HepG2 (cell line): ENCODE measurements around the gene ABHD12. TPM values are rescaled to one million over a fixed set of nuclear protein-coding genes. Genes with fewer than 3 reads are reported as not detected.
A peak's percentile ranks its signal among the peaks of the same experiment; 100 is the strongest.

ENCODE experiments used
- DBP ChIP-seq: sonication (generic); formaldehyde crosslinking; IDR thresholded peaks from 2 replicates; pipeline ENCODE4 v1.4.0; 2020; ENCODE audit warnings: missing genetic modification reagents; ENCODE audit errors: not compliant biosample characterization
- GMEB1 ChIP-seq: sonication (generic); formaldehyde crosslinking; IDR thresholded peaks from 2 replicates; pipeline ENCODE4 v1.5.1; 2020; ENCODE audit warnings: missing genetic modification reagents, mild to moderate bottlenecking, borderline replicate concordance
- HBP1 ChIP-seq: IDR thresholded peaks from 2 replicates; pipeline ENCODE4 v1.6.1; 2016; ENCODE audit warnings: low read depth, control low read depth
- HOXD1 ChIP-seq: sonication (generic); formaldehyde crosslinking; IDR thresholded peaks from 2 replicates; pipeline ENCODE4 v1.5.0; 2020; ENCODE audit warnings: missing genetic modification reagents
- KDM6A ChIP-seq: IDR thresholded peaks from 2 replicates; pipeline ENCODE4 v1.6.1; 2016; ENCODE audit warnings: low read depth
- MXD3 ChIP-seq: IDR thresholded peaks from 2 replicates; pipeline ENCODE4 v1.6.1; 2016; ENCODE audit warnings: mild to moderate bottlenecking, missing biosample characterization, missing genetic modification reagents
- MYPOP ChIP-seq: sonication (generic); formaldehyde crosslinking; IDR thresholded peaks from 2 replicates; pipeline ENCODE4 v1.8.1; 2023; ENCODE audit warnings: mild to moderate bottlenecking, moderate library complexity, missing genetic modification reagents
- NR0B2 ChIP-seq: sonication (generic); formaldehyde crosslinking; IDR thresholded peaks from 2 replicates; pipeline ENCODE4 v1.4.0; 2020; ENCODE audit warnings: mild to moderate bottlenecking, missing genetic modification reagents
- PAX8 ChIP-seq: sonication (generic); formaldehyde crosslinking; IDR thresholded peaks from 2 replicates; pipeline ENCODE4 v1.8.0; 2022; ENCODE audit warnings: mild to moderate bottlenecking, missing genetic modification reagents, borderline replicate concordance
- POLR2G ChIP-seq: fragments of 200-400 bp; formaldehyde crosslinking; IDR thresholded peaks from 2 replicates; pipeline ENCODE4 v1.6.1; 2018; ENCODE audit warnings: mild to moderate bottlenecking, low read depth, low read length, moderate library complexity
- TAF15 ChIP-seq: fragments of 200-400 bp; formaldehyde crosslinking; IDR thresholded peaks from one replicate; pipeline ENCODE4 v1.6.1; 2018; ENCODE audit warnings: mild to moderate bottlenecking, low read depth, low read length; ENCODE audit not compliant: poor library complexity, severe bottlenecking
- TBX3 ChIP-seq: fragments of 450-650 bp; IDR thresholded peaks from 2 replicates; pipeline ENCODE4 v1.6.1; 2017; ENCODE audit warnings: antibody characterized with exemption, mild to moderate bottlenecking, inconsistent platforms, borderline replicate concordance
- ZBTB20 ChIP-seq: sonication (generic); formaldehyde crosslinking; IDR thresholded peaks from 2 replicates; pipeline ENCODE4 v1.8.1; 2023; ENCODE audit warnings: missing genetic modification reagents, low read depth, mild to moderate bottlenecking, borderline replicate concordance
- ZBTB39 ChIP-seq: sonication (generic); formaldehyde crosslinking; IDR thresholded peaks from 2 replicates; pipeline ENCODE4 v1.5.0; 2020; ENCODE audit warnings: missing genetic modification reagents
- ZNF747 ChIP-seq: sonication (generic); formaldehyde crosslinking; IDR thresholded peaks from 2 replicates; pipeline ENCODE4 v1.8.1; 2023; ENCODE audit warnings: missing genetic modification reagents, mild to moderate bottlenecking, borderline replicate concordance
- ZSCAN5A ChIP-seq: sonication (generic); formaldehyde crosslinking; IDR thresholded peaks from 2 replicates; pipeline ENCODE4 v1.8.0; 2022; ENCODE audit warnings: mild to moderate bottlenecking, missing genetic modification reagents, borderline replicate concordance
- polyA plus RNA-seq, 8 experiments: library from polyadenylated mRNA; depleted of rRNA in 3 of 8; stranded (reverse) in 7 of 8; unstranded in 1 of 8; fragments of >200 nt; fragmentation: Illumina TruSeq in 4 of 8; extraction: Trizol in 4 of 8; gene quantifications; 2 replicates each; pipeline versions ENCODE4 v1.2.1 to v1.2.3, GENCODE V29; 2011 to 2016; ENCODE audit warnings: low read depth in 4 of 8, missing spikeins in 1 of 8, mixed read lengths in 1 of 8; ENCODE audit not compliant: insufficient read depth in 1 of 8
- total RNA-seq, 5 experiments: library from RNA; depleted of rRNA; stranded (reverse); fragments of >200 nt; fragmentation: Illumina TruSeq; extraction: Trizol; gene quantifications; 2 replicates each; pipeline ENCODE4 v1.2.3, GENCODE V29; 2016; ENCODE audit warnings: low read depth in 1 of 5

The ABHD12 gene
- total and polyA plus RNA-seq, 2 of the 13 experiments (the other 11 are each of a cell fraction or from before 2014, with no cell fraction given), result 23.5 to 72.1 TPM

- TF ChIP-seq MYPOP (CRISPR knock-in tag) (peak; percentile 80), ZNF747 (CRISPR knock-in tag) (0 out of 2 replicates have a peak, but pooled peaks have one; percentile 60), DBP (CRISPR knock-in tag) (peak; percentile 76), POLR2G (peak; percentile 51; the same call in 1 of the 2 replicates), HOXD1 (CRISPR knock-in tag) (peak; percentile 78), KDM6A (peak; percentile 86; the same call in 1 of the 2 replicates), TAF15 (no peak), PAX8 (CRISPR knock-in tag) (no peak), GMEB1 (CRISPR knock-in tag) (peak; percentile 53; the same call in 1 of the 2 replicates), ZSCAN5A (CRISPR knock-in tag) (peak; percentile 66; the same call in 1 of the 2 replicates), HBP1 (peak; percentile 83), TBX3 (peak; percentile 67; the same call in 1 of the 2 replicates), ZBTB39 (CRISPR knock-in tag) (peak; percentile 91; the same call in 1 of the 2 replicates), MXD3 (CRISPR knock-in tag) (peak; percentile 91; the same call in 1 of the 2 replicates), ZBTB20 (peak; percentile 95; the same call in 1 of the 2 replicates), NR0B2 (CRISPR knock-in tag) (peak; percentile 73; the same call in 1 of the 2 replicates)
Measured at GRCh38 chr20:25338112-25339023, 52.3 kb downstream of the ABHD12 start (continued).
